ENCODE results near the gene ATXN1. TPM values are rescaled to one million over a fixed set of nuclear protein-coding genes. Genes with fewer than 3 reads are reported as not detected.
A peak's percentile ranks its signal among the peaks of the same experiment; 100 is the strongest.

ATXN1 gene
- total and polyA plus RNA-seq, 2 of the 8 experiments (the other 6 are each of a cell fraction or from before 2014, with no cell fraction given) = 1.6 to 4.0 TPM

GRCh38 chr6:16284472-16284871, 476.8 kb downstream of the ATXN1 start:
- Histone ChIP-seq H3K9me3 (ENCODE audit: insufficient read depth in 2 of 2, low read depth in 1 of 2, low read length in 1 of 2) (no peaks in the 10 kb centered on the region; a peak in 1 of 4 replicates), H2AK5ac (ENCODE audit: low read depth, low read length) (no peak overlapping the region; the same call in 1 of the 2 replicates), H4K20me1 (replicated peaks in 1 of 2; ENCODE audit: control insufficient read depth in 1 of 2, insufficient read depth in 2 of 2, low read length in 2 of 2) (no peaks in the 10 kb centered on the region), H3K27ac (ENCODE audit: low read depth, low read length) (no peak overlapping the region), H2BK15ac (ENCODE audit: low read length) (peak overlapping the region; percentile 81; the same call in 1 of the 2 replicates), H2AFZ (ENCODE audit: low read length) (no peak overlapping the region), H3K4ac (replicated peaks; ENCODE audit: insufficient read length, low read depth, low read length) (no peak overlapping the region), H3K36me3 (ENCODE audit: control insufficient read depth in 2 of 4, insufficient read depth in 4 of 4, low read length in 3 of 4) (no peaks in the 10 kb centered on the region), H2BK120ac (replicated peaks; ENCODE audit: low read depth, low read length) (no peak overlapping the region), H3K4me3 (ENCODE audit: extremely low read depth in 1 of 4, insufficient read depth in 2 of 4, low read depth in 3 of 4, low read length in 4 of 4) (no peak overlapping the region), H2BK12ac (ENCODE audit: low read depth, low read length) (peak overlapping the region; percentile 23; the same call in 1 of the 2 replicates), H3K23me2 (ENCODE audit: low read depth, low read length) (no peaks in the 10 kb centered on the region; the same call in 1 of the 2 replicates), H3K23ac (ENCODE audit: insufficient read length) (no peak overlapping the region), H3K27me3 (replicated peaks in 1 of 4; ENCODE audit: control insufficient read depth in 3 of 4, extremely low read depth in 1 of 4, insufficient read depth in 3 of 4, low read length in 3 of 4) (no peaks in the 10 kb centered on the region), H2BK5ac (ENCODE audit: low read depth, low read length) (no peak overlapping the region), H3K4me2 (ENCODE audit: insufficient read depth in 1 of 2, low read depth in 2 of 2, low read length in 2 of 2) (no peak overlapping the region), H3K79me1 (ENCODE audit: low read depth, low read length) (no peaks in the 10 kb centered on the region), H3K14ac (ENCODE audit: insufficient read length) (no peak overlapping the region), H4K5ac (ENCODE audit: insufficient read length, low read depth, low read length) (no peak overlapping the region), H4K8ac (ENCODE audit: extremely low read depth, insufficient read depth, low read length) (no peak overlapping the region), H3K79me2 (ENCODE audit: control insufficient read depth in 1 of 2, insufficient read depth in 2 of 2, low read length in 2 of 2) (no peaks in the 10 kb centered on the region), H2BK20ac (ENCODE audit: low read length) (0 out of 2 replicates have a peak overlapping the region, but pooled peaks have one; percentile 48), H4K91ac (replicated peaks; ENCODE audit: insufficient read length, low read length) (no peak overlapping the region), H3K4me1 (replicated peaks in 1 of 4; ENCODE audit: control insufficient read depth in 3 of 4, insufficient read depth in 4 of 4, low read length in 3 of 4) (no peaks in the 10 kb centered on the region), H3K56ac (replicated peaks; ENCODE audit: insufficient read length, low read depth, low read length) (no peak overlapping the region), H3K18ac (ENCODE audit: extremely low read depth, low read length) (no peak overlapping the region), H3K9ac (replicated peaks in 1 of 4; ENCODE audit: extremely low read depth in 1 of 4, low read depth in 3 of 4, low read length in 3 of 4) (no peak overlapping the region)
- FAIRE-seq = no peak
- WGBS, 2 experiments (ENCODE audit: extremely low coverage in 1 of 2, insufficient coverage in 1 of 2, insufficient read length in 1 of 2, insufficient replicate concordance in 2 of 2, low coverage in 1 of 2, low lambda C conversion rate in 2 of 2, missing lambda C conversion rate in 1 of 2) = 91% methylated on average over 14 of the region's 14 CpGs; no CpG with 5 or more reads in 1 of the 2 experiments
- no peak for DNase-seq (ENCODE audit: low read depth in 1 of 2, low spot score in 2 of 2)
- CTCF ChIA-PET (ENCODE audit: partially characterized antibody) = interaction anchor here (0.6 to 3.2 kb wide), 12 partner anchors 13 to 1055 kb away, joined by 3 to 18 read pairs (median 4); no protein-coding TSS in a partner anchor
- POLR2A ChIA-PET (ENCODE audit: partially characterized antibody) = no interaction called here
- TF ChIP-seq TCF12 (IDR thresholded peaks at IDR 0.05; ENCODE audit: low read depth, low read length) (no peak), ZNF274 (IDR thresholded peaks at IDR 0.05; ENCODE audit: borderline replicate concordance, extremely low read depth, low read length) (no peak)
